Measurements from ENCODE around the gene USP6NL.

USP6NL gene

DNA sequence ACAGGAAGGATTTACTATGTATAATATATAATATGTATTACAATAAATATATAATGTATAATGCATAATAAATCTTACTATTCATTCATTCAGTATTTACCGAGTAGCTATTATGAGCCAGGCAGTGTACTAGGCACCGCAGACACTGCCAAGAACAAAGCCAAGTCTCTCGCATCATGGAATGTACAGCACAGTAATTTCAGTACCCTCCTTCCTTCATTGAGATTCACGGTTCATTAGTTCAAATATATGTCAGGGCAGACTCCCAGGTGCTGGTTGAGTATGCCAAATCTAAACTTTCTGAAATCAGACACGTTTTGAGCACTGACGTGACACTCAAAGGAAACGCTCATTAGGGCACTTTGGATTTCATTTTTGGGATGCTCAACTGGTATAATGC lies 9.1 kb downstream of the USP6NL start:
- no peaks in the 10 kb centered on the region for H3K27me3 ChIP-seq (ENCODE audit: control insufficient read depth, insufficient read depth, low read length)
- no peak overlapping the region for H3K9ac ChIP-seq (ENCODE audit: low read depth, low read length)
- H3K4me2 ChIP-seq (ENCODE audit: low read length) = no peak overlapping the region
- no peak overlapping the region for H3K4me3 ChIP-seq (ENCODE audit: low read length)
- no peaks in the 10 kb centered on the region for H3K36me3 ChIP-seq (ENCODE audit: insufficient read depth, low read length)
- no peaks in the 10 kb centered on the region for H3K9me3 ChIP-seq (replicated peaks; ENCODE audit: low read length)
- H3K4me1 ChIP-seq (ENCODE audit: control insufficient read depth, insufficient read depth, low read length) = no peaks in the 10 kb centered on the region

DNA sequence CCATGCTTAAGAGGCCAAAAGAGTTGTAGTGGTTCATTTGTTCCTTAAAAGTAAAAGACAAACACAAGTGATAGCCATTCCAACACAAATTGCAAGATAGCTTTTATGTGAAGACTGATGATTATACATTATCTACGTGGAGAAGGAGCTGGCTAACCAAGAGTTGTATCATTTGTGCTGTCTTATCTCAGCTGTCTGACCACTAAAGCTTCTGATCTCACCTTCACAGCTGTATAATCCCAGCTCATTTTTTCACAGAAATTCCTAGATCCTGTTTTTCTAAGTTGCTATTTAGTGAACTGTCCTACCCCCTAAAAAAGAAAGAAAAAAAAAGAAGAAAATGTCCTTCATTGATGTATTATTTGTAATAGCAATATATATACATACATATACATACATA lies 9.8 kb downstream of the USP6NL start:
- H3K9me3 ChIP-seq (replicated peaks; ENCODE audit: low read length) = no peaks in the 10 kb centered on the region
- H3K4me2 ChIP-seq (ENCODE audit: low read length) = no peak overlapping the region
- H3K4me3 ChIP-seq (ENCODE audit: low read length) = no peak overlapping the region
- no peaks in the 10 kb centered on the region for H3K27me3 ChIP-seq (ENCODE audit: control insufficient read depth, insufficient read depth, low read length)
- H3K4me1 ChIP-seq (ENCODE audit: control insufficient read depth, insufficient read depth, low read length) = no peaks in the 10 kb centered on the region
- H3K9ac ChIP-seq (ENCODE audit: low read depth, low read length) = no peak overlapping the region
- H3K36me3 ChIP-seq (ENCODE audit: insufficient read depth, low read length) = no peaks in the 10 kb centered on the region

DNA sequence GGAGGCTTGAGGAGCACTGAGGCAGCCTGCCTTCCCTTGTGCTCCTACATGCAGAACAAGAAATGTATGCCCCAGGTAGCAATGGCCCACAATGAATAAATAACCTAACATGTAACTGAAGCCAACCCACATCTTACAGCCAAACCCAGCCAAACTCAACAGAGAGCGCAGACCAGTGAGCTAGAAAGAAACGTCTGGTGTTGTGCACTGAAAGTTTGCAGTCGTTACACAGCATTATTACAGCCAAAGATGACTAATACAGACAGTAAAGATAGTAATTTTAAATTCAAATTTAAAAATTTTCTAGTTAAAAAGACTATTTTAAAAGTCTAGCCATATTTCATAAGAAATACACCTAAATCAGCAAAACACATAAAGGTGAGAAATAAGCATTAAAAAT lies 11.2 kb downstream of the USP6NL start:
- peaks cover 3% of the 10 kb centered on the region for H3K4me1 ChIP-seq (ENCODE audit: control insufficient read depth, insufficient read depth, low read length)
- H3K9me3 ChIP-seq (replicated peaks; ENCODE audit: low read length) = no peaks in the 10 kb centered on the region
- no peak overlapping the region for H3K4me2 ChIP-seq (ENCODE audit: low read length)
- H3K36me3 ChIP-seq (ENCODE audit: insufficient read depth, low read length) = no peaks in the 10 kb centered on the region
- no peaks in the 10 kb centered on the region for H3K27me3 ChIP-seq (ENCODE audit: control insufficient read depth, insufficient read depth, low read length)
- no peak overlapping the region for H3K4me3 ChIP-seq (ENCODE audit: low read length)
- no peak overlapping the region for H3K9ac ChIP-seq (ENCODE audit: low read depth, low read length)

DNA sequence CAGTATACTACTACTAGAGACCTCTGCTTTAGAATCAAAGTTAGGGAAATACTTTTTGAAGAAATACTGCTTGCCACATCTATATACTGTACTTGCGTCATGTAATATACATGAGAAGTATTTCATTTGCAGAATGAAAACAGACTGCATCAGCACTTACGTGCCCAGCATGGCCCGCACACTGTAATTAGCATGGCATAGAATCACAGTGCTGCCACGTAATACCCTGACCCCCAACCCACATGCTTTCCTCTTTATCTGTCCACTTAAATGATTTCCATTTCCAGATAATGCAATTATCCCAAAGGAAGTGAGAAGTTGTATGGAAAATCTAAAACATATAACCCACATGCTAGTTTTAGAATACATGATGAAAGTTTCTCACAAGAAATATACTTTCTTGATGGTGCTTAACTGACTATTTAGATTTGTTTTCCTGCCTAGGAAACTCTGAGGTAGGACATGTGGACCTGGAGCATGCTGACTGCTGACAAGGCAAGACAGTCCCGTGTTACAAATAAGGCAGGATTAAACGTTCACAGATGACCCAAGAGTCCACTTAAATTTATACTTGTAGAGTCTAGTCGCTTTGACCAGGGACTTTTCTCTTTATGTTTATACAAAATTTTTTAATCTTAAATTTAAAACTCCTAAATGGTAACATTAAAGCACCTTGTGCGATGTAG lies 12.6 kb downstream of the USP6NL start:
- Histone ChIP-seq H3K4me3 (ENCODE audit: low read length) (no peak overlapping the region), H3K9me3 (replicated peaks; ENCODE audit: low read length) (no peaks in the 10 kb centered on the region), H3K4me2 (ENCODE audit: low read length) (no peak overlapping the region), H3K36me3 (ENCODE audit: insufficient read depth, low read length) (no peaks in the 10 kb centered on the region), H3K27me3 (ENCODE audit: control insufficient read depth, insufficient read depth, low read length) (no peaks in the 10 kb centered on the region), H3K4me1 (ENCODE audit: control insufficient read depth, insufficient read depth, low read length) (peaks cover 7% of the 10 kb centered on the region), H3K9ac (ENCODE audit: low read depth, low read length) (no peak overlapping the region)

DNA sequence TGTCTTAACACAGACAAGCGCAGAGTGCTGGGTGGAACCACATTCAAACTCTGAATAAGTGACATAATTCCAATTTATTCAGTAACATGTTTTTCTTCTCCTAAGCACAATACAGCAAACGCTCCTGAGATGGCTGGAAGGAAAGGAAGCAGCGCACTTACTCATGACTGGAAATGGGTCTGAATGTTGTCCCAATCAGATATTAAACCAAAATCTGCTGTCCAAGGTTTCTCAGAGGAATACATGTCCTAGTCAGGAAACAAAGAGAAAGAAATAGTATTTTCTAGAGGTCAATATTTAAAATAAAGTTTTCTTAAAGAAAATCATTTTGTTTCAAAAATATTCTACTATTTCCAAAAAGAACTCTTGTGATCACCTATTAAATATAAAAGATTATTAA lies 14.0 kb downstream of the USP6NL start:
- H3K4me2 ChIP-seq (ENCODE audit: low read length) = no peak overlapping the region
- H3K4me3 ChIP-seq (ENCODE audit: low read length) = no peak overlapping the region
- H3K36me3 ChIP-seq (ENCODE audit: insufficient read depth, low read length) = no peaks in the 10 kb centered on the region
- H3K4me1 ChIP-seq (ENCODE audit: control insufficient read depth, insufficient read depth, low read length) = peaks cover 7% of the 10 kb centered on the region
- no peaks in the 10 kb centered on the region for H3K27me3 ChIP-seq (ENCODE audit: control insufficient read depth, insufficient read depth, low read length)
- no peaks in the 10 kb centered on the region for H3K9me3 ChIP-seq (replicated peaks; ENCODE audit: low read length)
- H3K9ac ChIP-seq (ENCODE audit: low read depth, low read length) = no peak overlapping the region

DNA sequence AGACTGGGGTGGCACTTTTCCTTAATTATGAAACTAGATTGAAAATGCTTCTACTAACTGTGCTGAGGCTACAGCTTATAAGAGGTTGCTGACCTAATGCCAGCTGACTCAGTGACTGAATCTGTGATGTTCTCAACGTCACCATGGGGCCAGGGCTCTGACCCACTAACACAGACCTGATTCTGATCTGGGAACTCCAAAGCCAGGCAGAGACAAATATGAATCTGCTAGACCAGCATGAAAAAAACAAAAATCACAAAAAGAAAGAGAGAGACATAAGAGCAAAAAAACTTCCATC lies 16.1 kb downstream of the USP6NL start:
- Histone ChIP-seq H3K4me3 (ENCODE audit: low read length) (no peak overlapping the region), H3K4me1 (ENCODE audit: control insufficient read depth, insufficient read depth, low read length) (peaks cover 7% of the 10 kb centered on the region), H3K4me2 (ENCODE audit: low read length) (no peak overlapping the region), H3K9ac (ENCODE audit: low read depth, low read length) (no peak overlapping the region), H3K27me3 (ENCODE audit: control insufficient read depth, insufficient read depth, low read length) (no peaks in the 10 kb centered on the region), H3K9me3 (replicated peaks; ENCODE audit: low read length) (no peaks in the 10 kb centered on the region), H3K36me3 (ENCODE audit: insufficient read depth, low read length) (no peaks in the 10 kb centered on the region)

DNA sequence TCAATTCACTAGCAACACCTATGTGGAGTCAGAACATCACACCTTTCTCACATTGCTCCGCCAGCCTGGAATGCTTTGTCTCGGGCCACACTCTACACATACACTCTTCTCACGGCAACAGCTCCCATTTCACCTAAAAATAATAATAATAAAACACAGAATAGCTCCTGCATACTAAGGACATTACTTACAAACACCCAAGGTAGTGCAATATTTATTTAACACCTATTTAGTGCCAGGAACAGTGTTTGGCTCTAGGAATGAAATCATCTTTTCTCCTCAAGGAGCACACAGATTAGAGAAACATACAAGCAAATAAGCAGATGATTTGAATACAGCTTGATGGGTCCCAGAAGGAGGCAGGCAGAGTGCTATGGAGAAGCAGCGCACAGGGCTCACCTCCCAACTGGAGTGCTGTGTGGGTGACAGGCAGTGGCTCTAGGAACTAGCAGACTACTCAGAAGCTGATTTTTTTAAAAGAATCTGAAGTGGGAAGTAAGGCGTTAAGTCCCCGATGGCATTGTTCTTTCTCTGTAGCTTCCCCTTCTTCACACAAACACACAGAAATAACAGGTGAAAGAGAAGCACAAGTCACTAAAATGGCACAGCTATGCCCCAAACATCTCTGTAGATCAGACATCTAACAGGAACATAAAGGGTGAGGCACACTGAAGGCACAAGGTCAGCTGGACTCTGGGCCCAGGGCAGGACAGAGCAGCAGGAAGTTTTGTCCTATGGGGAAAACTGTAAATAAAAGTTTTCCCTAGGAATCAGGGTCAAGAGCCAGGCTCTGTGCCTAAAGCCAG lies 16.7 kb downstream of the USP6NL start:
- Histone ChIP-seq H3K36me3 (ENCODE audit: insufficient read depth, low read length) (no peaks in the 10 kb centered on the region), H3K9ac (ENCODE audit: low read depth, low read length) (no peak overlapping the region), H3K27me3 (ENCODE audit: control insufficient read depth, insufficient read depth, low read length) (no peaks in the 10 kb centered on the region), H3K9me3 (replicated peaks; ENCODE audit: low read length) (no peaks in the 10 kb centered on the region), H3K4me2 (ENCODE audit: low read length) (no peak overlapping the region), H3K4me3 (ENCODE audit: low read length) (no peak overlapping the region), H3K4me1 (ENCODE audit: control insufficient read depth, insufficient read depth, low read length) (peaks cover 7% of the 10 kb centered on the region)

DNA sequence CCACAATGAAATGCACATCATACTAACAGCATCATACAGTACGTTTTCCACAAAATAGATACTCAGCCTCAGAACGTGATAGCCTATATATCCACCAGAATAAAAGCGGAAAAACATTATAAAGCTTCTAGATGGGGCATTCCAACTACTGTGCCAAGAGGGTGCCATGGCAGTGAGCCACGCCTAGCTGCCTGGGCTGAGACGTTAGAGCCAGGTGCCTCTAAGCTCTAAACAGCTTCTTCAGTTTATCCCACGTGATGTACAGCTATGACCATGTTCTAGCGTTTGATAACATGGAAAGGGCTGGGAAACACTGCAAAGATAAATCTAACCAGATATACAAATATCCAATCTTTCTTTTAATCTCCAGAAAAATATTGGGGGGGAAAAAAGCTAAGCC lies 17.8 kb downstream of the USP6NL start:
- Histone ChIP-seq H3K4me2 (ENCODE audit: low read length) (no peak overlapping the region), H3K4me1 (ENCODE audit: control insufficient read depth, insufficient read depth, low read length) (peaks cover 7% of the 10 kb centered on the region), H3K36me3 (ENCODE audit: insufficient read depth, low read length) (no peaks in the 10 kb centered on the region), H3K9me3 (replicated peaks; ENCODE audit: low read length) (no peaks in the 10 kb centered on the region), H3K9ac (ENCODE audit: low read depth, low read length) (no peak overlapping the region), H3K4me3 (ENCODE audit: low read length) (no peak overlapping the region), H3K27me3 (ENCODE audit: control insufficient read depth, insufficient read depth, low read length) (no peaks in the 10 kb centered on the region)

DNA sequence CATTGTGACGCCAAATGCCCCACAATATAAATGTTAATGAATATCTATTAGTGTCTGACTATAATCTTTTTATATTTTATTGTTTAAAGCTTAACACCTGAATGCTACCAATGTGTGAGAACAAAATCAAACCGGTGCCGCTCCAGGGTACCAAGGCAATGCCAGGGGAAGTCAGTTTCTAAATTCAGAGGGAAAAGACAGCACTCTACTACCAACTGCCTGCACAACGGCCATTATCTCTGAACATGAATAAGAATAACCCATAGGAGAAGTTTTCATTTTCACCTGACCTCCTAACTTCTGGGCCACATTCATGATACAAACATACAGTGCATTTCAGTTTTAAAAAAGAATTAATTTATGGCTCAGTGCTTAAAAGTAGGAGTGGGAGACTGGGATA lies 21.7 kb downstream of the USP6NL start:
- H3K4me1 ChIP-seq (ENCODE audit: control insufficient read depth, insufficient read depth, low read length) = peaks cover 8% of the 10 kb centered on the region
- no peaks in the 10 kb centered on the region for H3K27me3 ChIP-seq (ENCODE audit: control insufficient read depth, insufficient read depth, low read length)
- H3K9ac ChIP-seq (ENCODE audit: low read depth, low read length) = no peak overlapping the region
- no peaks in the 10 kb centered on the region for H3K9me3 ChIP-seq (replicated peaks; ENCODE audit: low read length)
- no peak overlapping the region for H3K4me3 ChIP-seq (ENCODE audit: low read length)
- no peak overlapping the region for H3K4me2 ChIP-seq (ENCODE audit: low read length)
- no peaks in the 10 kb centered on the region for H3K36me3 ChIP-seq (ENCODE audit: insufficient read depth, low read length)

DNA sequence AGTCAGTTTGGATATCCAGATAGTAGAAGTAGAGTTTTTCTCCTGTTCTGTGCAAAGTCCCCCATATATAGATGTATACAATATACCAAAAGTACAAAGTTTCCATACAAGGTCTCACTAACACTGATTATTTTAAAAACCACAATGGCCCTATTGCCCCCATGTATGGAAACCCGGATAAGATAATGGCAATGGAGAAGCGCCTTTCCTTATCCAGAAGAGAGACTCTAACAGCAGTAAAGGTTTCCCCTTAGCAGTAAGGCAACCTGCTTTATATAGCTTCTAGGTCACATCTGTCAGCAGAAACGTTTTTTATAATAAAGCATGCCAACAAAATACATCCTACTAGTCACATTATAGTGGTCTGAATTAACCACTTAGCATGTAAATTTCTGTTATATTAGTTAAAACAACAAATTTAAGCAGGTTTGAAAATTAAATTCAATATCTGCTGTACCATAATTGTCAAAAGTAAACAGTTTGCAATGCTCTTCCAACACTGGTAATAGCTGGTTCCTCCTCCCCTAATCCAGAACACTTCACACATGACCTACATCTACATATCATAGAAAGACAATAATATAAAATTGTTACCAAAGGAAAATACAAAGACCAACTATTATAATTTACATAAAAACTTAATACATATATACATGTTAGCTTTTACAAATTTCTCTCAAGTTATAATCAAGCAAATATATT lies 22.4 kb downstream of the USP6NL start:
- no peak overlapping the region for H3K4me2 ChIP-seq (ENCODE audit: low read length)
- H3K4me1 ChIP-seq (ENCODE audit: control insufficient read depth, insufficient read depth, low read length) = peaks cover 8% of the 10 kb centered on the region
- H3K36me3 ChIP-seq (ENCODE audit: insufficient read depth, low read length) = no peaks in the 10 kb centered on the region
- H3K27me3 ChIP-seq (ENCODE audit: control insufficient read depth, insufficient read depth, low read length) = no peaks in the 10 kb centered on the region
- H3K9ac ChIP-seq (ENCODE audit: low read depth, low read length) = no peak overlapping the region
- H3K4me3 ChIP-seq (ENCODE audit: low read length) = no peak overlapping the region
- no peaks in the 10 kb centered on the region for H3K9me3 ChIP-seq (replicated peaks; ENCODE audit: low read length)

DNA sequence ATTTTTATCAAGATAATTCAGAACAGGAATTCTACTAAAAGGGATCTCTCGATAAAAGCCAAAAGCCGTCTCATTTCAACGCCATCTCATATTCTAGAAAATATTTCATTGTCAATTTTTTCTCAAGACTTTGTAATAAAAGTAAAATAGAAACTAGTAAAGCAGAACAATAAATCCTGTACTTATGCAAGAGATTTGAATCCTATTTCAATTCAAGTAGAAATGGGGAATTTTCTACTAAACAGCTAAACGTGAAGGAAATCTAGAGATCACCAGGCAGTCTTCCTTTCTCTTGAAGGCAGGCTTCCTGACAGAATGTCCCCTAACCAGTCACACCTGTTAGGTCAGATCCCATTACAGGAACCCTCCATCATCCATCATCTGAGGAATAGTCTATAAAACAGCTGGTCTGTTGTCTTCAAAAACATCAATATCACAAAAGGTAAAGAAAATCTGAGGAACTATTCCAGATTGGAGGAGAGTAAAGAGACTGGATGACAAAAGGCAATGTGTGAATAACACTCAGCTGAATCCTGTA lies 23.7 kb downstream of the USP6NL start:
- Histone ChIP-seq H3K4me2 (ENCODE audit: low read length) (no peak overlapping the region), H3K27me3 (ENCODE audit: control insufficient read depth, insufficient read depth, low read length) (no peaks in the 10 kb centered on the region), H3K4me1 (ENCODE audit: control insufficient read depth, insufficient read depth, low read length) (peaks cover 8% of the 10 kb centered on the region), H3K4me3 (ENCODE audit: low read length) (no peak overlapping the region), H3K36me3 (ENCODE audit: insufficient read depth, low read length) (no peaks in the 10 kb centered on the region), H3K9ac (ENCODE audit: low read depth, low read length) (no peak overlapping the region), H3K9me3 (replicated peaks; ENCODE audit: low read length) (no peaks in the 10 kb centered on the region)
